BJ (cell line): ENCODE measurements around the gene POLR2F. TPM values are rescaled to one million over a fixed set of nuclear protein-coding genes. Genes with fewer than 3 reads are reported as not detected.
"Not testable (repeated sequence)": the region's sequence is repeated elsewhere in the genome, so short reads cannot be mapped to it uniquely, and the experiment has no call there.

Experiments
- CTCF ChIA-PET: fragments of 350-600 bp; formaldehyde crosslinking; extraction: SDS; loops from one replicate; lab custom pipeline; 2021; ENCODE audit warnings: antibody characterized with exemption, inconsistent platforms; lab: Yijun Ruan, JAX
- POLR2A ChIA-PET: fragments of 300-600 bp; sonication (Branson Sonifier 250); formaldehyde crosslinking; extraction: SDS; loops from one replicate; lab custom pipeline; 2021; ENCODE audit warnings: antibody characterized with exemption; lab: Charles Lee
- DNase-seq: peaks from one replicate; pipeline ENCODE4 v3.0.0-alpha.2; 2011; ENCODE audit warnings: low read depth
- H3K27me3 ChIP-seq: 2 replicates; pipeline ENCODE4 v1.6.0; 2011; ENCODE audit warnings: low read length; ENCODE audit not compliant: control insufficient read depth, insufficient read depth
- H3K36me3 ChIP-seq: 2 replicates; pipeline ENCODE4 v1.5.1; 2011; ENCODE audit warnings: low read length; ENCODE audit not compliant: control insufficient read depth, insufficient read depth
- H3K4me3 ChIP-seq: 2 replicates; pipeline ENCODE4 v1.5.1; 2011; ENCODE audit warnings: low read depth, mild to moderate bottlenecking, control low read depth, low read length
- CTCF ChIP-seq: IDR thresholded peaks from 2 replicates; pipeline ENCODE4 v1.5.1; 2011; ENCODE audit warnings: low read depth, mild to moderate bottlenecking, control low read depth, inconsistent platforms, low read length, moderate library complexity; ENCODE audit not compliant: insufficient read depth
- polyA plus RNA-seq: library from polyadenylated mRNA; depleted of rRNA; stranded (reverse); fragments of >200 nt; gene quantifications from 2 replicates; pipeline ENCODE4 v1.2.3, GENCODE V29; 2011

Gene POLR2F
- polyA plus RNA-seq, 1 experiment = 92.1 TPM

- TF ChIP-seq CTCF = no peak
- no peak for DNase-seq
- Histone ChIP-seq H3K27me3 (no peaks in the 10 kb centered on the region), H3K36me3 (peaks cover 4% of the 10 kb centered on the region), H3K4me3 (no peak overlapping the region)
- ChIA-PET POLR2A (interaction anchor here (0.5 kb wide), 1 partner anchor 54 kb away, joined by 4 read pairs; no protein-coding TSS in a partner anchor), CTCF (no interaction called here)
Observed at GRCh38 chr22:37973271-37974170, 20.0 kb downstream of the POLR2F start.

GRCh38 chr22:37975153-37975552 lies 21.7 kb downstream of the POLR2F start:
- Histone ChIP-seq H3K36me3 (no peaks in the 10 kb centered on the region; the same call in 1 of the 2 replicates), H3K27me3 (no peaks in the 10 kb centered on the region), H3K4me3 (no peak overlapping the region)
- ChIA-PET CTCF (interaction anchor here (0.9 to 2.7 kb wide), 2 partner anchors 9 to 10 kb away, joined by 3 to 10 read pairs; no protein-coding TSS in a partner anchor), POLR2A (no interaction called here)
- no peak for DNase-seq
- TF ChIP-seq CTCF = no peak

DNA sequence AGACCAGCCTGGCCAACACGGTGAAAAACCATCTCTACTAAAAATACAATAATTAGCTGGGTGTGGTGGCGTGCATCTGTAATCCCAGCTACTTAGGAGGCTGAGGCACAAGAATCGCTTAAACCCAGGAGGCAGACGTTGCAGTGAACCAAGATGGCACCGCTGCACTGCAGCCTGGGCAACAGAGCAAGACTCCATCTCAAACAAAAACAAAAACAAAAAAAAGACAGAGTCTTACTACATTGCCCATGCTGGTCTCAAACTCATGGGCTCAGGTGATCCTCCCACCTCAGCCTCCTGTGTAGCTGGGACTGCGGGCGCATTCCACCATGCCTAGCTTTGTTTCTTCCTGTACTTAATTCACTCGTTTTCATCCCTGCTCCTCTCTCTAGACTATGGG lies 22.5 kb downstream of the POLR2F start:
- H3K36me3 ChIP-seq, POLR2A ChIA-PET: not testable (repeated sequence)
- CTCF ChIA-PET = interaction anchor here (0.7 to 2.7 kb wide), 4 partner anchors 10 to 121 kb away, joined by 3 to 10 read pairs (median 4); no protein-coding TSS in a partner anchor

GRCh38 chr22:37976547-37976946 lies 23.0 kb downstream of the POLR2F start:
- no peak for TF ChIP-seq CTCF
- Histone ChIP-seq H3K4me3 (no peak overlapping the region), H3K27me3 (no peaks in the 10 kb centered on the region), H3K36me3 (no peaks in the 10 kb centered on the region)
- POLR2A ChIA-PET = no interaction called here
- CTCF ChIA-PET = interaction anchor here (0.7 to 2.7 kb wide), 5 partner anchors 10 to 121 kb away, joined by 3 to 10 read pairs (median 3); no protein-coding TSS in a partner anchor
- no peak for DNase-seq

More for the DNA sequence above, 22.5 kb downstream of the POLR2F start:
- not testable (repeated sequence) for H3K27me3 ChIP-seq, H3K4me3 ChIP-seq, DNase-seq

- no peak overlapping the region for H3K4me3 ChIP-seq
- TF ChIP-seq CTCF = no peak
- ChIA-PET POLR2A (no interaction called here), CTCF (interaction anchor here (1.0 to 2.2 kb wide), 2 partner anchors 14 to 116 kb away, joined by 3 to 10 read pairs; no protein-coding TSS in a partner anchor)
- H3K27me3 ChIP-seq = no peaks in the 10 kb centered on the region
- no peaks in the 10 kb centered on the region for H3K36me3 ChIP-seq
- no peak for DNase-seq
Observed at GRCh38 chr22:37979782-37980181, 26.3 kb downstream of the POLR2F start.
